NCI-H526 (cell line): ENCODE measurements around the gene GFOD2.
A peak's percentile ranks its signal among the peaks of the same experiment; 100 is the strongest.
"Not testable (repeated sequence)": the region's sequence is repeated elsewhere in the genome, so short reads cannot be mapped to it uniquely, and the experiment has no call there.

Experiments used
- DNase-seq, 2 experiments: peaks; one replicate each; lab custom pipeline; 2025; lab: John Stamatoyannopoulos, UW

Gene GFOD2

GRCh38 chr16:67719048-67719777 lies at the start of gene GFOD2:
GFOD2 (minus strand) TSS chr16:67719316; CDS start chr16:67685715, 33,601 bp downstream.
- peak; percentile 67 to 94 for DNase-seq

- no peak for DNase-seq
Measured at GRCh38 chr16:67767953-67768352, 48.8 kb upstream of the GFOD2 start.

- no peak for DNase-seq
Measured at GRCh38 chr16:67766291-67766690, 47.2 kb upstream of the GFOD2 start.

GRCh38 chr16:67764158-67764667 lies 45.1 kb upstream of the GFOD2 start:
- DNase-seq, result no peak

GRCh38 chr16:67763066-67763465 lies 44.0 kb upstream of the GFOD2 start:
- DNase-seq, result no peak

- no peak for DNase-seq
Measured at GRCh38 chr16:67762385-67762784, 43.3 kb upstream of the GFOD2 start.

- DNase-seq, result no peak
Measured at GRCh38 chr16:67761924-67762323, 42.8 kb upstream of the GFOD2 start.

- no peak for DNase-seq
Measured at GRCh38 chr16:67760956-67761230, 41.8 kb upstream of the GFOD2 start.

GRCh38 chr16:67760206-67760955 lies 41.3 kb upstream of the GFOD2 start:
- DNase-seq, result no peak

- DNase-seq, result no peak
Measured at GRCh38 chr16:67758966-67759365, 39.9 kb upstream of the GFOD2 start.

GRCh38 chr16:67758006-67758405 lies 38.9 kb upstream of the GFOD2 start:
- no peak for DNase-seq

- DNase-seq, result no peak
Measured at GRCh38 chr16:67752641-67753040, 33.5 kb upstream of the GFOD2 start.

- DNase-seq, result not testable (repeated sequence)
Measured at GRCh38 chr16:67751331-67751730, 32.2 kb upstream of the GFOD2 start.

GRCh38 chr16:67750466-67750865 lies 31.4 kb upstream of the GFOD2 start:
- DNase-seq, result peak in 1 of 2 experiments; percentile 4

GRCh38 chr16:67749436-67750078 lies 30.4 kb upstream of the GFOD2 start:
- peak in 1 of 2 experiments; percentile 46 for DNase-seq

GRCh38 chr16:67748834-67749233 lies 29.7 kb upstream of the GFOD2 start:
- no peak for DNase-seq

- DNase-seq, result no peak
Measured at GRCh38 chr16:67746846-67747245, 27.7 kb upstream of the GFOD2 start.

- DNase-seq, result no peak
Measured at GRCh38 chr16:67741118-67741517, 22.0 kb upstream of the GFOD2 start.

- no peak for DNase-seq
Measured at GRCh38 chr16:67740391-67740790, 21.3 kb upstream of the GFOD2 start.

- no peak for DNase-seq
Measured at GRCh38 chr16:67736858-67737257, 17.7 kb upstream of the GFOD2 start.

- DNase-seq, result no peak
Measured at GRCh38 chr16:67734731-67735201, 15.7 kb upstream of the GFOD2 start.

- DNase-seq, result no peak
Measured at GRCh38 chr16:67733734-67734470, 14.8 kb upstream of the GFOD2 start.
